HEK293 (cell line): ENCODE results near the gene CLINT1.

ENCODE experiments used
- BCL6B ChIP-seq: fragments of 450-650 bp; formaldehyde crosslinking; IDR thresholded peaks from 2 replicates; pipeline ENCODE4 v1.5.1; 2017; ENCODE audit warnings: missing biosample characterization, missing genetic modification characterization
- HOXC10 ChIP-seq: sonication (generic); formaldehyde crosslinking; IDR thresholded peaks from 2 replicates; pipeline ENCODE4 v1.8.1; 2023; ENCODE audit warnings: mild to moderate bottlenecking, missing genetic modification reagents
- OSR2 ChIP-seq: fragments of 450-650 bp; formaldehyde crosslinking; IDR thresholded peaks from 2 replicates; pipeline ENCODE4 v1.5.1; 2016; ENCODE audit warnings: missing biosample characterization, missing genetic modification characterization
- PRDM1 ChIP-seq: fragments of 450-650 bp; formaldehyde crosslinking; IDR thresholded peaks from 2 replicates; pipeline ENCODE4; 2016; ENCODE audit warnings: missing biosample characterization, missing genetic modification characterization
- REST ChIP-seq: fragments of 450-650 bp; formaldehyde crosslinking; IDR thresholded peaks from 2 replicates; pipeline ENCODE4 v1.5.1; 2016; ENCODE audit warnings: missing biosample characterization, missing genetic modification characterization
- TRIM28 ChIP-seq: IDR thresholded peaks from 2 replicates; pipeline ENCODE4 v1.6.1; 2011; ENCODE audit warnings: low read length, control low read depth, borderline replicate concordance
- YY2 ChIP-seq: fragments of 450-650 bp; formaldehyde crosslinking; IDR thresholded peaks from 2 replicates; pipeline ENCODE4 v1.5.1; 2016; ENCODE audit warnings: missing biosample characterization, missing genetic modification characterization
- ZBTB10 ChIP-seq: fragments of 450-650 bp; formaldehyde crosslinking; IDR thresholded peaks from 2 replicates; pipeline ENCODE4 v1.5.1; 2016; ENCODE audit warnings: missing biosample characterization, missing genetic modification characterization
- ZBTB48 ChIP-seq: fragments of 450-650 bp; formaldehyde crosslinking; IDR thresholded peaks from 2 replicates; pipeline ENCODE4 v1.5.1; 2016; ENCODE audit warnings: missing biosample characterization, missing genetic modification characterization
- ZNF10 ChIP-seq: fragments of 450-650 bp; formaldehyde crosslinking; IDR thresholded peaks from 2 replicates; pipeline ENCODE4 v1.5.1; 2017; ENCODE audit warnings: missing biosample characterization, missing genetic modification characterization
- ZNF121 ChIP-seq: fragments of 450-650 bp; formaldehyde crosslinking; IDR thresholded peaks from 2 replicates; pipeline ENCODE4 v1.5.1; 2016; ENCODE audit warnings: missing biosample characterization, missing genetic modification characterization
- ZNF146 ChIP-seq: fragments of 450-650 bp; formaldehyde crosslinking; IDR thresholded peaks from 2 replicates; pipeline ENCODE4 v1.5.1; 2016; ENCODE audit warnings: missing biosample characterization, missing genetic modification characterization
- ZNF16 ChIP-seq: fragments of 450-650 bp; formaldehyde crosslinking; IDR thresholded peaks from 2 replicates; pipeline ENCODE4 v1.5.1; 2016; ENCODE audit warnings: low read depth, missing biosample characterization, missing genetic modification characterization
- ZNF174 ChIP-seq: fragments of 450-650 bp; formaldehyde crosslinking; IDR thresholded peaks from 2 replicates; pipeline ENCODE4 v1.5.0; 2017; ENCODE audit warnings: missing biosample characterization, mild to moderate bottlenecking, missing genetic modification characterization
- ZNF202 ChIP-seq: fragments of 450-650 bp; formaldehyde crosslinking; IDR thresholded peaks from 2 replicates; pipeline ENCODE4 v1.5.1; 2016; ENCODE audit warnings: missing biosample characterization, missing genetic modification characterization, borderline replicate concordance
- ZNF23 ChIP-seq: fragments of 450-650 bp; formaldehyde crosslinking; IDR thresholded peaks from 2 replicates; pipeline ENCODE4 v1.5.1; 2016; ENCODE audit warnings: missing biosample characterization, missing genetic modification characterization, borderline replicate concordance
- ZNF26 ChIP-seq: fragments of 450-650 bp; formaldehyde crosslinking; IDR thresholded peaks from 2 replicates; pipeline ENCODE4 v1.5.1; 2016; ENCODE audit warnings: missing biosample characterization, missing genetic modification characterization
- ZNF341 ChIP-seq: fragments of 450-650 bp; formaldehyde crosslinking; IDR thresholded peaks from 2 replicates; pipeline ENCODE4; 2016; ENCODE audit warnings: low read depth, missing biosample characterization, missing genetic modification characterization
- ZNF354C ChIP-seq: fragments of 450-650 bp; formaldehyde crosslinking; IDR thresholded peaks from 2 replicates; pipeline ENCODE4 v1.5.1; 2016; ENCODE audit warnings: missing biosample characterization, missing genetic modification characterization, low read depth, borderline replicate concordance
- ZNF391 ChIP-seq: fragments of 450-650 bp; formaldehyde crosslinking; IDR thresholded peaks from 2 replicates; pipeline ENCODE4 v1.5.1; 2016; ENCODE audit warnings: low read depth, missing biosample characterization, missing genetic modification characterization, borderline replicate concordance
- ZNF473 ChIP-seq: fragments of 450-650 bp; formaldehyde crosslinking; IDR thresholded peaks from 2 replicates; pipeline ENCODE4 v1.5.1; 2017; ENCODE audit warnings: missing biosample characterization, missing genetic modification characterization
- ZNF501 ChIP-seq: fragments of 450-650 bp; formaldehyde crosslinking; IDR thresholded peaks from 2 replicates; pipeline ENCODE4 v1.5.1; 2016; ENCODE audit warnings: missing biosample characterization, missing genetic modification characterization
- ZNF510 ChIP-seq: fragments of 450-650 bp; formaldehyde crosslinking; IDR thresholded peaks from 2 replicates; pipeline ENCODE4 v1.5.1; 2018; ENCODE audit warnings: mild to moderate bottlenecking, missing genetic modification characterization, missing biosample characterization; ENCODE audit not compliant: insufficient replicate concordance
- ZNF514 ChIP-seq: fragments of 450-650 bp; formaldehyde crosslinking; IDR thresholded peaks from 2 replicates; pipeline ENCODE4 v1.5.1; 2016; ENCODE audit warnings: missing biosample characterization, missing genetic modification characterization
- ZNF521 ChIP-seq: fragments of 450-650 bp; formaldehyde crosslinking; IDR thresholded peaks from 2 replicates; pipeline ENCODE4 v1.5.1; 2017; ENCODE audit warnings: missing biosample characterization, mild to moderate bottlenecking, missing genetic modification characterization
- ZNF558 ChIP-seq: fragments of 450-650 bp; formaldehyde crosslinking; IDR thresholded peaks from 2 replicates; pipeline ENCODE4 v1.5.1; 2016; ENCODE audit warnings: missing biosample characterization, missing genetic modification characterization
- ZNF560 ChIP-seq: fragments of 450-650 bp; formaldehyde crosslinking; IDR thresholded peaks from 2 replicates; pipeline ENCODE4 v1.5.1; 2017; ENCODE audit warnings: missing biosample characterization, missing genetic modification characterization, borderline replicate concordance
- ZNF571 ChIP-seq: fragments of 450-650 bp; formaldehyde crosslinking; IDR thresholded peaks from 2 replicates; pipeline ENCODE4 v1.5.0; 2017; ENCODE audit warnings: missing biosample characterization, missing genetic modification characterization
- ZNF580 ChIP-seq: fragments of 450-650 bp; formaldehyde crosslinking; IDR thresholded peaks from 2 replicates; pipeline ENCODE4 v1.5.1; 2016; ENCODE audit warnings: missing biosample characterization, missing genetic modification characterization
- ZNF610 ChIP-seq: fragments of 450-650 bp; formaldehyde crosslinking; IDR thresholded peaks from 2 replicates; pipeline ENCODE4 v1.5.1; 2016; ENCODE audit warnings: missing biosample characterization, missing genetic modification characterization, borderline replicate concordance
- ZNF623 ChIP-seq: fragments of 450-650 bp; formaldehyde crosslinking; IDR thresholded peaks from 2 replicates; pipeline ENCODE4 v1.5.1; 2016; ENCODE audit warnings: missing biosample characterization, missing genetic modification characterization
- ZNF664 ChIP-seq: fragments of 450-650 bp; formaldehyde crosslinking; IDR thresholded peaks from 2 replicates; pipeline ENCODE4 v1.5.1; 2016; ENCODE audit warnings: missing biosample characterization, missing genetic modification characterization

The CLINT1 gene

GRCh38 chr5:157858527-157859226, at the start of gene CLINT1 (continued):
- TF ChIP-seq ZNF623 (tag by site-specific recombination) (no peak), ZNF174 (tag by site-specific recombination) (no peak), ZNF391 (tag by site-specific recombination) (no peak), ZNF121 (tag by site-specific recombination) (no peak), ZNF664 (tag by site-specific recombination) (no peak), ZNF510 (tag by site-specific recombination) (no peak), ZNF10 (no peak), ZNF580 (tag by site-specific recombination) (no peak), ZNF354C (tag by site-specific recombination) (no peak), PRDM1 (tag by site-specific recombination) (no peak), YY2 (tag by site-specific recombination) (peak; percentile 49; the same call in 1 of the 2 replicates), BCL6B (tag by site-specific recombination) (no peak), REST (no peak), ZNF146 (0 out of 2 replicates have a peak, but pooled peaks have one; percentile 20), ZNF514 (tag by site-specific recombination) (no peak), ZBTB48 (peak; percentile 46; the same call in 1 of the 2 replicates), ZNF501 (peak; percentile 70), ZNF341 (tag by site-specific recombination) (peak; percentile 97), ZNF610 (tag by site-specific recombination) (0 out of 2 replicates have a peak, but pooled peaks have one; percentile 58), ZNF202 (tag by site-specific recombination) (no peak), ZNF23 (tag by site-specific recombination) (0 out of 2 replicates have a peak, but pooled peaks have one; percentile 30), TRIM28 (no peak), ZNF473 (tag by site-specific recombination) (no peak), HOXC10 (CRISPR knock-in tag) (0 out of 2 replicates have a peak, but pooled peaks have one; percentile 12), ZNF26 (tag by site-specific recombination) (no peak), ZBTB10 (tag by site-specific recombination) (peak; percentile 91), ZNF571 (tag by site-specific recombination) (no peak), ZNF560 (no peak), ZNF16 (tag by site-specific recombination) (no peak), ZNF521 (no peak), ZNF558 (tag by site-specific recombination) (no peak), OSR2 (tag by site-specific recombination) (no peak)
